Measurements from ENCODE around the gene SRR. TPM values are rescaled to one million over a fixed set of nuclear protein-coding genes. Genes with fewer than 3 reads are reported as not detected.

Gene SRR
- total RNA-seq, 1 experiment from 2014 or later = 37.9 TPM

- Histone ChIP-seq H3K36me3 (ENCODE audit: insufficient read depth, low read length, poor library complexity, severe bottlenecking) (peaks cover 3% of the 10 kb centered on the region), H3K27me3 (replicated peaks; ENCODE audit: insufficient read depth, low read depth, low read length, poor library complexity) (no peaks in the 10 kb centered on the region), H3K4me1 (ENCODE audit: insufficient read depth, low read length, poor library complexity, severe bottlenecking) (peaks cover 11% of the 10 kb centered on the region), H3K9me3 (ENCODE audit: low read depth, low read length, poor library complexity, severe bottlenecking) (no peaks in the 10 kb centered on the region), H3K4me3 (ENCODE audit: low read depth, low read length, poor library complexity, severe bottlenecking) (no peak overlapping the region), H3K27ac (ENCODE audit: low read depth, low read length, poor library complexity, severe bottlenecking) (no peak overlapping the region)
- ChIA-PET POLR2A (ENCODE audit: low non-redundant PET) (no interaction called here), CTCF (no interaction called here)
- DNase-seq (ENCODE audit: low spot score) = no peak
- no TSS peak for BruUV-seq (replicated peaks)
- TF ChIP-seq CTCF (conservative IDR thresholded peaks at IDR 0.05; ENCODE audit: low read depth, low read length) (no peak), EZH2 (IDR thresholded peaks at IDR 0.05; ENCODE audit: borderline replicate concordance, low read depth, low read length, poor library complexity, severe bottlenecking) (no peak)
- intact Hi-C loops (cut with micrococcal nuclease; ENCODE audit: unreplicated experiment) = no loop called here
These were observed 39.7 kb downstream of the SRR start for GRCh38 chr17:2343421-2343820.

- TF ChIP-seq EZH2 (IDR thresholded peaks at IDR 0.05; ENCODE audit: borderline replicate concordance, low read depth, low read length, poor library complexity, severe bottlenecking) (no peak), CTCF (conservative IDR thresholded peaks at IDR 0.05; ENCODE audit: low read depth, low read length) (no peak)
- peaks cover 3% of the 10 kb centered on the region for H3K36me3 ChIP-seq (ENCODE audit: insufficient read depth, low read length, poor library complexity, severe bottlenecking)
- no peak for DNase-seq (ENCODE audit: low spot score)
- BruUV-seq (replicated peaks) = no TSS peak
- no peaks in the 10 kb centered on the region for H3K27me3 ChIP-seq (replicated peaks; ENCODE audit: insufficient read depth, low read depth, low read length, poor library complexity)
- H3K27ac ChIP-seq (ENCODE audit: low read depth, low read length, poor library complexity, severe bottlenecking) = no peak overlapping the region
- peaks cover 14% of the 10 kb centered on the region for H3K4me1 ChIP-seq (ENCODE audit: insufficient read depth, low read length, poor library complexity, severe bottlenecking)
- CTCF ChIA-PET = no interaction called here
- no peak overlapping the region for H3K4me3 ChIP-seq (ENCODE audit: low read depth, low read length, poor library complexity, severe bottlenecking)
- no peaks in the 10 kb centered on the region for H3K9me3 ChIP-seq (ENCODE audit: low read depth, low read length, poor library complexity, severe bottlenecking)
- intact Hi-C loops (cut with micrococcal nuclease; ENCODE audit: unreplicated experiment) = no loop called here
- POLR2A ChIA-PET (ENCODE audit: low non-redundant PET) = no interaction called here
These were observed 40.8 kb downstream of the SRR start for GRCh38 chr17:2344528-2344927.

- no peak for DNase-seq (ENCODE audit: low spot score)
- ChIA-PET POLR2A (ENCODE audit: low non-redundant PET) (no interaction called here), CTCF (no interaction called here)
- intact Hi-C loops (cut with micrococcal nuclease; ENCODE audit: unreplicated experiment) = no loop called here
- Histone ChIP-seq H3K27me3 (replicated peaks; ENCODE audit: insufficient read depth, low read depth, low read length, poor library complexity) (no peaks in the 10 kb centered on the region), H3K27ac (ENCODE audit: low read depth, low read length, poor library complexity, severe bottlenecking) (no peak overlapping the region), H3K4me1 (ENCODE audit: insufficient read depth, low read length, poor library complexity, severe bottlenecking) (peaks cover 14% of the 10 kb centered on the region), H3K9me3 (ENCODE audit: low read depth, low read length, poor library complexity, severe bottlenecking) (no peaks in the 10 kb centered on the region), H3K36me3 (ENCODE audit: insufficient read depth, low read length, poor library complexity, severe bottlenecking) (peaks cover 3% of the 10 kb centered on the region), H3K4me3 (ENCODE audit: low read depth, low read length, poor library complexity, severe bottlenecking) (no peak overlapping the region)
- TF ChIP-seq CTCF (conservative IDR thresholded peaks at IDR 0.05; ENCODE audit: low read depth, low read length) = no peak
- TF ChIP-seq EZH2 (IDR thresholded peaks at IDR 0.05; ENCODE audit: borderline replicate concordance, low read depth, low read length, poor library complexity, severe bottlenecking) = no peak
- BruUV-seq (replicated peaks) = no TSS peak
These were observed 42.7 kb downstream of the SRR start for GRCh38 chr17:2346475-2346874.

Data from A673 (cell line).